Kidney epithelial cell (primary cell): ENCODE data around the gene AGPAT3. TPM values are rescaled to one million over a fixed set of nuclear protein-coding genes. Genes with fewer than 3 reads are reported as not detected.

Experiments used
- DNase-seq: peaks from one replicate; pipeline ENCODE4 v3.0.0-alpha.2; 2010; ENCODE audit warnings: low read depth
- H3K27me3 ChIP-seq: 2 replicates; pipeline ENCODE4 v1.6.0; 2011; ENCODE audit warnings: low read length; ENCODE audit not compliant: control insufficient read depth, insufficient read depth
- H3K36me3 ChIP-seq: 2 replicates; pipeline ENCODE4 v1.5.1; 2011; ENCODE audit warnings: low read length; ENCODE audit not compliant: control insufficient read depth, insufficient read depth
- H3K4me3 ChIP-seq: 2 replicates; pipeline ENCODE4 v1.5.1; 2011; ENCODE audit warnings: low read depth, mild to moderate bottlenecking, control low read depth, low read length
- CTCF ChIP-seq: IDR thresholded peaks from 2 replicates; pipeline ENCODE4 v1.5.1; 2011; ENCODE audit warnings: mild to moderate bottlenecking, moderate library complexity, low read length, control low read depth, inconsistent platforms; ENCODE audit not compliant: insufficient read depth, poor library complexity, severe bottlenecking
- total RNA-seq: library from RNA; depleted of rRNA; stranded (reverse); fragments of >200 nt; gene quantifications from 2 replicates; pipeline ENCODE4 v1.2.3, GENCODE V29; 2015

Gene AGPAT3
- total RNA-seq, 1 donor from 2014 or later = 62.3 TPM

DNA sequence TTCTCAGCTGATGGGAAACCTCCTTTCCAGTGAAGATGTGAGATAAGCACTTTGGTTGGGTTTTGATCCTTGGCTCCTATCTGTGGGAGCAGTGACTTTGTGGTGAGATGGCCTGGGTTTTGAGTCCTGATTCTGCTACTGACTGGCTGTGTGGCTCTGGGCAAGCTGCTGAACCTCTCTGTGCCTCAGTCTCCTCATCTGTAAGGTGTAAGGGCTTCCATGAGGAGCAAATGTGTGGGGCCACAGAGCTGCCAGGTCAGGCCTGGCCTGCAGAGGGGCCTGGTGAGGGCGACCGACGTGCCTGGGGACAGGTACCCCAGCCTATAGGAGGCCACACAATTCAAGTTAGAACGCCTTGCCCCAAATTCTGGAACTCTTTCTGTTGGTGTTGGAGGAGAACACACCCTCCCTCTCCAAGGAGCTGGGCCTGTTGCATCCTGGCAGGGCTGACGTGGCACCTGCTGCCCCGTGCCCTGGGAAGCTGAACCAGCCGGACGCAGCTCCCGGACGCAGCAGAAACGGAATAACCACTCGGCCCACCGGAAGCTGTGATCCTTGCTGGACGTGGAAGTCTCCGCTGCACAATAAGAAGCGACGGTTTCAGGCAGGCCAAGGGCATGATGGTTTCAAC, 62.7 kb downstream of the AGPAT3 start:
- Histone ChIP-seq H3K36me3 (no peaks in the 10 kb centered on the region), H3K27me3 (no peaks in the 10 kb centered on the region), H3K4me3 (no peak overlapping the region)
- DNase-seq = no peak
- no peak for TF ChIP-seq CTCF

GRCh38 chr21:43928222-43929125, 63.5 kb downstream of the AGPAT3 start:
- Histone ChIP-seq H3K4me3 (no peak overlapping the region), H3K36me3 (no peaks in the 10 kb centered on the region), H3K27me3 (no peaks in the 10 kb centered on the region)
- DNase-seq = no peak
- no peak for TF ChIP-seq CTCF

- Histone ChIP-seq H3K36me3 (no peaks in the 10 kb centered on the region), H3K4me3 (no peak overlapping the region), H3K27me3 (no peaks in the 10 kb centered on the region)
- DNase-seq = no peak
- no peak for TF ChIP-seq CTCF
Observed at GRCh38 chr21:43929217-43929971, 64.4 kb downstream of the AGPAT3 start.

GRCh38 chr21:43930074-43930847, 65.2 kb downstream of the AGPAT3 start:
- H3K36me3 ChIP-seq = no peaks in the 10 kb centered on the region
- H3K27me3 ChIP-seq = no peaks in the 10 kb centered on the region
- no peak for DNase-seq
- TF ChIP-seq CTCF = no peak
- no peak overlapping the region for H3K4me3 ChIP-seq

GRCh38 chr21:43930848-43931375, 65.9 kb downstream of the AGPAT3 start:
- H3K27me3 ChIP-seq = no peaks in the 10 kb centered on the region

More at GRCh38 chr21:43930848-43931375, 65.9 kb downstream of the AGPAT3 start:
- no peak for TF ChIP-seq CTCF
- Histone ChIP-seq H3K36me3 (no peaks in the 10 kb centered on the region), H3K4me3 (no peak overlapping the region)
- DNase-seq = no peak
